Measurements from ENCODE around the gene OR13H1.
"Not testable (repeated sequence)": the region's sequence is repeated elsewhere in the genome, so short reads cannot be mapped to it uniquely, and the experiment has no call there.

OR13H1 gene

GRCh38 chrX:131543774-131544173 is at the start of gene OR13H1:
TSS of gene OR13H1 (plus strand) at chrX:131544074. CDS start at chrX:131544074, 0 bp downstream.
- Histone ChIP-seq H3K4me1 (ENCODE audit: insufficient read depth, low read length, poor library complexity, severe bottlenecking) (no peaks in the 10 kb centered on the region), H3K9me2 (replicated peaks; ENCODE audit: low read depth, low read length) (no peaks in the 10 kb centered on the region), H3K4me2 (ENCODE audit: low read depth, low read length, poor library complexity, severe bottlenecking) (no peak within 1 kb of the TSS), H2AFZ (ENCODE audit: low read length) (no peak within 1 kb of the TSS), H3K36me3 (ENCODE audit: insufficient read depth, low read length) (no peaks in the 10 kb centered on the region), H3F3A (ENCODE audit: low read depth) (no peaks in the 10 kb centered on the region), H3K9ac (ENCODE audit: low read depth, low read length, poor library complexity, severe bottlenecking) (no peak within 1 kb of the TSS), H3K27me3 (ENCODE audit: insufficient read depth, low read length, poor library complexity, severe bottlenecking) (no peaks in the 10 kb centered on the region), H3K79me2 (ENCODE audit: insufficient read depth, low read length) (no peaks in the 10 kb centered on the region), H3K4me3 (ENCODE audit: low read length, poor library complexity, severe bottlenecking) (no peak within 1 kb of the TSS), H3K9me3 (ENCODE audit: insufficient read depth, low read depth, low read length) (no peaks in the 10 kb centered on the region), H4K20me1 (ENCODE audit: insufficient read depth, low read length, poor library complexity, severe bottlenecking) (no peaks in the 10 kb centered on the region)
- TF ChIP-seq EZH2phosphoT487 (IDR thresholded peaks at IDR 0.05; ENCODE audit: borderline replicate concordance) (no peak), CTCF (conservative IDR thresholded peaks at IDR 0.05; ENCODE audit: low read length) (no peak)

GRCh38 chrX:131501556-131501955 is 42.3 kb upstream of the OR13H1 start:
- H3K4me2 ChIP-seq (ENCODE audit: low read depth, low read length, poor library complexity, severe bottlenecking); H3K4me3 ChIP-seq (ENCODE audit: low read length, poor library complexity, severe bottlenecking); H2AFZ ChIP-seq (ENCODE audit: low read length); H3K9ac ChIP-seq (ENCODE audit: low read depth, low read length, poor library complexity, severe bottlenecking); H3F3A ChIP-seq (ENCODE audit: low read depth); H3K4me1 ChIP-seq (ENCODE audit: insufficient read depth, low read length, poor library complexity, severe bottlenecking); H3K9me3 ChIP-seq (ENCODE audit: insufficient read depth, low read depth, low read length); H3K79me2 ChIP-seq (ENCODE audit: insufficient read depth, low read length); H3K9me2 ChIP-seq (replicated peaks; ENCODE audit: low read depth, low read length); H4K20me1 ChIP-seq (ENCODE audit: insufficient read depth, low read length, poor library complexity, severe bottlenecking); H3K27me3 ChIP-seq (ENCODE audit: insufficient read depth, low read length, poor library complexity, severe bottlenecking); H3K36me3 ChIP-seq (ENCODE audit: insufficient read depth, low read length): not testable (repeated sequence)

GRCh38 chrX:131513159-131513914 is 30.5 kb upstream of the OR13H1 start:
- H3K9me2 ChIP-seq (replicated peaks; ENCODE audit: low read depth, low read length), result no peaks in the 10 kb centered on the region
- H3K4me1 ChIP-seq (ENCODE audit: insufficient read depth, low read length, poor library complexity, severe bottlenecking), result no peaks in the 10 kb centered on the region
- H3K36me3 ChIP-seq (ENCODE audit: insufficient read depth, low read length), result no peaks in the 10 kb centered on the region
- no peaks in the 10 kb centered on the region for H3F3A ChIP-seq (ENCODE audit: low read depth)
- TF ChIP-seq EZH2phosphoT487 (IDR thresholded peaks at IDR 0.05; ENCODE audit: borderline replicate concordance) (no peak), CTCF (conservative IDR thresholded peaks at IDR 0.05; ENCODE audit: low read length) (no peak)
- no peaks in the 10 kb centered on the region for H3K9me3 ChIP-seq (ENCODE audit: insufficient read depth, low read depth, low read length)
- H3K4me3 ChIP-seq (ENCODE audit: low read length, poor library complexity, severe bottlenecking), result no peak overlapping the region
- H3K79me2 ChIP-seq (ENCODE audit: insufficient read depth, low read length), result no peaks in the 10 kb centered on the region
- no peak overlapping the region for H3K4me2 ChIP-seq (ENCODE audit: low read depth, low read length, poor library complexity, severe bottlenecking)
- no peak overlapping the region for H2AFZ ChIP-seq (ENCODE audit: low read length)
- no peak overlapping the region for H3K9ac ChIP-seq (ENCODE audit: low read depth, low read length, poor library complexity, severe bottlenecking)
- H3K27me3 ChIP-seq (ENCODE audit: insufficient read depth, low read length, poor library complexity, severe bottlenecking), result no peaks in the 10 kb centered on the region
- no peaks in the 10 kb centered on the region for H4K20me1 ChIP-seq (ENCODE audit: insufficient read depth, low read length, poor library complexity, severe bottlenecking)

GRCh38 chrX:131521824-131522223 is 22.1 kb upstream of the OR13H1 start:
- Histone ChIP-seq H3K4me2 (ENCODE audit: low read depth, low read length, poor library complexity, severe bottlenecking) (no peak overlapping the region), H3K9ac (ENCODE audit: low read depth, low read length, poor library complexity, severe bottlenecking) (no peak overlapping the region), H2AFZ (ENCODE audit: low read length) (no peak overlapping the region), H3K27me3 (ENCODE audit: insufficient read depth, low read length, poor library complexity, severe bottlenecking) (no peaks in the 10 kb centered on the region), H3K4me3 (ENCODE audit: low read length, poor library complexity, severe bottlenecking) (no peak overlapping the region), H3K4me1 (ENCODE audit: insufficient read depth, low read length, poor library complexity, severe bottlenecking) (no peaks in the 10 kb centered on the region), H3K36me3 (ENCODE audit: insufficient read depth, low read length) (no peaks in the 10 kb centered on the region), H3F3A (ENCODE audit: low read depth) (no peaks in the 10 kb centered on the region), H3K79me2 (ENCODE audit: insufficient read depth, low read length) (no peaks in the 10 kb centered on the region), H4K20me1 (ENCODE audit: insufficient read depth, low read length, poor library complexity, severe bottlenecking) (no peaks in the 10 kb centered on the region), H3K9me3 (ENCODE audit: insufficient read depth, low read depth, low read length) (no peaks in the 10 kb centered on the region), H3K9me2 (replicated peaks; ENCODE audit: low read depth, low read length) (no peaks in the 10 kb centered on the region)
- TF ChIP-seq EZH2phosphoT487 (IDR thresholded peaks at IDR 0.05; ENCODE audit: borderline replicate concordance) (no peak), CTCF (conservative IDR thresholded peaks at IDR 0.05; ENCODE audit: low read length) (no peak)
